Stimulated activated CD4-positive, alpha-beta T cell treated with anti-CD3 and anti-CD28 coated beads, Interleukin-15, amount 100 ng/mL, for 24 hours (primary cell): ENCODE data around the gene KRTAP4-8.
"Not testable (repeated sequence)": the region's sequence is repeated elsewhere in the genome, so short reads cannot be mapped to it uniquely, and the experiment has no call there.

Source experiments
- DNase-seq: peaks from one replicate; pipeline ENCODE4 v3.0.0-alpha.2; 2020

The KRTAP4-8 gene

DNA sequence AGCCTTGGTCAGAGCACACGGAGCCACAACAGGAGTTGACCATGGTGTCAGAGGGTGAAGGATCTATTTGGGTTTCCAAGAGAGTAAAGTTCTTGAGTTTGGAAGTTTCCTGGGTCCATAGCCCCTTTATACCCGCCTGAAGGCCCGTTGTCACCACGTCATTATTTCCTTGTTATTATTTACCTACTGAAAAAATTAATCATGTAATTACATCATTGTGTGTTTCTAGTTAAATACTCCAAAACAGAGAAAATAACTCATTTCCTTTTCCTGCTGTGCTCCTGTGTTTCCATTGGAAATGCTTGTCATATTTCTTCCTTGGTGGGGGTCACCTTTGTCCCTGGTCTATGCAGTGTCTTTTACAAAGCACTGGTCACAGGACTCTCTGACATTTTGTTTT lies at the start of gene KRTAP4-8:
Gene KRTAP4-8, minus strand, starts transcription at position 101 of the 400 bp plus-strand sequence. Its CDS starts 58 bp downstream, at position 43.
- DNase-seq = no peak

DNA sequence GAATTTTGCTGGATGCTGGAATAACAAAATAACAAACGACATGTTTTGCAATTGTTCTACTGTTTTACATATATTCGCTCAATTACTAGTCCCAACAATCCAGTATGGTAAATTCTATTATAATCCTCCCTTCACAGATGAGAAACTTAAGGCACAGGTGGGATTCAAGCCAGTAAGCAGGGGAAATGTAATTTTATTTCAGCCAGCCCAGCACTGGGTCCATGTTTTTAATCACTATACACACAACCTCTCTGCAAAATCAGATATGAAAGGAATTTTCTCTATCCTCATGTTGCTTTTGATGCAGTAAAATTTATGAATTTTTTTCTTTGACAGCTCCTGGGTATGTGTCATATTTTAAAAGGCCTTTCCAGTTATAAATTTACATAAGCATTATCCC lies 47.3 kb upstream of the KRTAP4-8 start:
- DNase-seq = no peak

DNA sequence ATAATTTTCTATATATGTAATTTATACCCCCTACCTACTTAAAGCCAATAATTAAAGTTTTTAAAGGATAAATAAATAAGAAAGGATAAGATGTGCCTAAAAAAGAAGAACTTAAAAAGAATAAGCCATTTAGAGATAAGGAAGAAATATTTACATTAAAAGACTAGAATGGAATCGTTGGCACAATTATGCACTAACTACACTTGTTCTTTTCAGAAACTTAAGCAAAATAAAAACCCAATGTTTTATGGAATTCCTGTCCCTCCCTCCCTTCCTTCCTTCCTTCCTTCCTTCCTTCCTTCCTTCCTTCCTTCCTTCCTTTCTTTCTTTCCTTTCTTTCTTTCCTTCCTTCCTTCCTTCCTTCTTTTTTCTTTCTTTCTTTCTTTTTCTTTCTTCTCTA lies 46.9 kb upstream of the KRTAP4-8 start:
- DNase-seq = no peak

DNA sequence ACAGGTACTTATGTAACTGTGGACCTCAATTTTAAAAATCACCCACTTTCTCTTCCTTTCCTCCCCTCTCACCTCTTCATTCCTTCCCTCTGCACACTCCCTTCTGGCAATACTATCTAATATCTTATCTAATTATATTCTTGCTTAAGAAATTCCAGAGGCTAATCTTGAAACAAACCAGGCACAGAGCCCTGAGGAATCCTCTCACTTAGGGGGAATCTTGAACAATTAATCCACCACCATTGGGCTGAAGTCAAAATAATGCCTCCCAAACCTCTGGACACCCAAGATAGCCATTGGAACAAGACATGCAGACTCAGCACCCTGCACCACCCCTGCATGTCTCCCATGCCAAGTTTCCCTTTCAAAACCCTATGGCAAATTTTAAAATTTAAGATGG lies 43.4 kb upstream of the KRTAP4-8 start:
- no peak for DNase-seq

DNA sequence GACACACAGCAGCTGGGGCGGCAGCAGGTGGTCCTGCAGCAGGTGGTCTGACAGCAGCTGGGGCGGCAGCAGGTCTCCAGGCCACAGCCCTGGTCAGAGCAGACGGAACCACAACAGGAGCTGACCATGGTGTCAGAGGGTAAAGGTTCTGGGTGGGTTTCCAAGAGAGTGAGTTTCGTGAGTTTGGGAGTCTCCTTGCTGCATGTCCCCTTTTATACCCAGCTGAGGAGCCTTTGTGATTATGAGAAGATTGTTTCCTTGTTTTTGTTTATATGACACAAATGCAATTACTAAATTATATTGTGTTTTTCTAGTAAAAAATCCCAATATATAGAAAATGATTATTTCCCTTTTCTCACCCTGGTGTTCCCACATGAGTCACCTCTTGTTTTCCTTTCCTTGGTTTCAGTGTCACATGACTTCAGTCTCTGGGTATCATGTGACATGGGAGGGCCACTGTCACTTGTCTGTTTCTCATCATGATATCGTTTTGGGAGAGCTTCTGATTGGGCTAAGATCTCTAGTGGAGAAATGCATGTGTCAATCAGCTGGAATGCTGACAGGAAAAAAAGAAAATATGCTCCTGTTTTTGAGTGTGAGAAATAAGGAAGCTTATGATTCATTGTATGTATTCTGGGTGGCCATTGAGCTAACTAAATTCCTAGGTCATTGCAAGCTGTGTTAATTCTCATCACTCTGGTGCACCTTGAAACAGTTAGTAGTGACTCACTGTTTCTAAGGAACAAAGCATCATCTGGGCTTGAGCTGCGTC lies 42.6 kb upstream of the KRTAP4-8 start, which contains the start of gene KRTAP4-6:
Gene KRTAP4-6, minus strand, starts transcription at position 185 of the 772 bp plus-strand sequence. Its CDS starts 57 bp downstream, at position 128.
- no peak for DNase-seq

DNA sequence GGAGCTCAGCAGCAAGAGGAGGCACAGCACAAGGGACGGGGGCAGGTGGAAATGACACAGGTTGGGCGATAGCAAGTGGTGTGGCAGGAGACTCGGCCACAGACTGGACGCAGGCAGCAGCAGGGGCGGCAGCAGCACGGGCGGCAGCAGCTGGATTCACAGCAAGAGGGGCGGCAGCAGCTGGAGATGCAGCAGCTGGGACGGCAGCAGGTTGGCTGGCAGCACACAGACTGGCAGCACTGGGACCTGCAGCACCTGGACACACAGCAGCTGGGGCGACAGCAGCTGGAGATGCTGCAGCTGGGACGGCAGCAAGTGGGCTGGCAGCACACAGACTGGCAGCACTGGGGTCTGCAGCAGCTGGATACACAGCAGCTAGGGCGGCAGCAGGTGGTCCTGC lies 41.9 kb upstream of the KRTAP4-8 start:
- not testable (repeated sequence) for DNase-seq

DNA sequence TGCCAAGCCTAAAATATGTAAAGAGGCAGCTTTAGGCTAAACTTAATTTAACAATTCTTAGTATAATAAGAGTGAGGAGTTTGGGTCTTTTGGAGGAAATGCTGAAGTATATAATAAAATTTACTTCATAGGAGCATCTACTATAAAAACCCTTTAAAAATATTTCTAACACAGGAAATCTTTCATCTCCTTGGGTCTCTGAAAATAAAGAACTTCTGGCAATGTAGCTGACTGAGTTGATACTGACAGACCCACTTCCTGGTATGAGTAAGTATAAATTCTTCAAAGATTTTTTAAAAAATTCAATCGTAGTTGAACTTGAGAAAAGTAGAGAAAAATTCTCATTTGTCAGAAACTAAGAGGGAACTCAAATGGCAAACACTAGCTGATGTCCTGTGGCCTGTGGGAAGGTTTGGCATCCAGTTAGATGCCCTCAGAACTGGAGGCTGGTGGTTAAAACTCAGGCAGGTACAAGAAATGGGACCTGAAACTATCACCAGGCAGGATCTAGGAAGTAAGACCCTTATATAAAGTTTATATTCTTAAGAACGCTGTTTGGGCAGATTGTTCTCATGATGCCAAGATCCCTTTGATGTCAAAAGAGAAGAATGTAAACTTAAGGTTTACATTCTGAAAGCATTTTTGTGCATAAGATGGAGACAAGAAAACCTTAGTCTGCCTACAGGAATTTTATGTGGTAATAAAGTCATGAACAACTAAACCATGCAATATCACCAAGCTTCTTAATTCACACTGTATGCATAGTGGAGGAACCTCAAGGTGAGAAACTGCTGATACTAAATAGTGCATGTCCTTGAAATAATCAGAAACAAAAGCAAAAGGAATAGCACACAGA lies 36.2 kb upstream of the KRTAP4-8 start:
- DNase-seq = no peak

DNA sequence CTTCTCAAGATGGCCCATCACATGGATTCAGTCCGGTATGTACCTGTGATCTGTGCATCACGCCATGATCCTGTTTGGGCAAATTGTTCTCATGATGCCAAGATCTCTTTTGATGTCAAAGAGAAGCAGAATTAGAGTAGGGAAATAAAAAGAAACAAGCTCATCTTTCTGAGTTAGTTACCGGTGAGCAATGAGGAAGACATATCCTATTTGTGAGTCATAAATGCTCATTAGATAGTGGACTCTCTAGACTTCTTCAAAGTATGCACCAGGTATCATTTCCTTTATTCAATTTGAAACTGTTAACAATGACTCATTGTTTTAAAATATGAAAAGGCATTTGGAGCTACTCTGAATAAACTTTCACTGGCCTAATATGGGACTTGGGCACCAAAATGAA lies 34.0 kb upstream of the KRTAP4-8 start:
- DNase-seq = no peak

DNA sequence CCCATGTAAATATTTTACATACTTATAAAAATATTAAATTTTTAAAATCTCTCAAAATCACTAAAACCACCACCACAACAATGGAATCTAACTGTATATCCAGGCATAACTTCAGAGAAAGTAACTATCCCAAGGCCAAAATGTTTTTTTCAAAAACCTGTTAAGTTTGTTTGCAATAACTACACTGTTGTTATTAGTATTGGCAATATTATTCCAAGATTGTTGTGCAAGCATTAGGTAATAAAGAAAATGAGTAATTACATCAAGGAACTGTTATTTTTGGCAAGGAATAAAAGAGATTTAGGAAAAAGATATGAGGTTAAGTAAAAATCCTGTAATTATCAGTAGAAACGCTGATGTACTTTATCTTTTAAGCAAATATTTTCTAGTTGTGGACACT lies 29.4 kb upstream of the KRTAP4-8 start:
- DNase-seq = no peak

DNA sequence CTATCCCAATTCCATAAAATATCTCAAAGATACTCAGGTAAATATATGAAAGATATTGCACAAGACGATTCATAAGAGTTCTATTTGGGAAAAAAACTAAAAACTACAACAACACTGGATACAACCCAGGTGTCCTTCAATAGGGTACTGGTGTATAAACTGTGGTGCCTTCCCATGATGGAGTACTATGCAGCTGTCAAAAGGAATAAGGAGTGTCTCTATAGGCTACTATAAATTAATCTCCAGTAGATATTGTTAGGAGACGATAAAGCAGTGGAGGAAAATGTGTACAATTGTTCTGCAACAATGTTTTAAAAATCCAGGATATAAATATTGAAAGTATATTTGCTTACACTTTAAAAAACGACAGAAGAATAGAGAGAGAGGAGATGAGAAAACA lies 28.5 kb upstream of the KRTAP4-8 start:
- DNase-seq = no peak

DNA sequence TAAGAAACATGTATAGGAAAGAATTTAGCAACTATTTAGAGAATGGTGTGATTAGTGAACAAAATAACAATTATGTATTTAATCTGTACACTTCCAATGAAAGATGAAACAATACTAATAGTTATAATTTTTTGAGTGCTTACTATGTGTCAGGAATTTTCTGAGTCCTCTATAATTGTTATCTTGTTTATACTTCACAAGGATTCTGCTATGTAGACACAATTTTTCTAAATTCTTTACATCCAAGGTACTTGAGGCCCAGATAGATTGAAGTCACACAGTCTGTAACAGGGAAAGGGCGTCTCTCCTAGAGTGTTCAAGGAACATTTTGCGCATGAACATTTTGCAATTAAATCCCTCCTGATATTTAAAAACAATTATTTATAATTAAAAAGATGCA lies 27.1 kb upstream of the KRTAP4-8 start:
- DNase-seq = no peak

DNA sequence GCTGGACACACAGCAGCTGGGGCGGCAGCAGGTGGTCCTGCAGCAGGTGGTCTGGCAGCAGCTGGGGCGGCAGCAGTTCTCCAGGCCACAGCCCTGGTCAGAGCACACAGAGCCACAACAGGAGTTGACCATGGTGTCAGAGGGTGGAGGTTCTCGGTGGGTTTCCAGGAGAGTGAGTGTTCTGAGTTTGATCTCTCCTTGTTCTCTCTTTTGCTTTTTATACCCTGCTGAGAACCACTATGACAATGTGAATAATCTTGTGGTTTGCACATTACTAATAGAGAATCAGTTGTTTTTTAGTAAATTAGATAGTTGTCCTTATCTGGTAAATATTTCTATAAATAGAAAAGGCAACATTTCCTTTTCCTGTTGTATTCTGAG lies 26.0 kb upstream of the KRTAP4-8 start, which contains the start of gene KRTAP4-12:
Gene KRTAP4-12, minus strand, starts transcription at position 192 of the 381 bp plus-strand sequence. Its CDS starts 60 bp downstream, at position 132.
- DNase-seq = not testable (repeated sequence)

DNA sequence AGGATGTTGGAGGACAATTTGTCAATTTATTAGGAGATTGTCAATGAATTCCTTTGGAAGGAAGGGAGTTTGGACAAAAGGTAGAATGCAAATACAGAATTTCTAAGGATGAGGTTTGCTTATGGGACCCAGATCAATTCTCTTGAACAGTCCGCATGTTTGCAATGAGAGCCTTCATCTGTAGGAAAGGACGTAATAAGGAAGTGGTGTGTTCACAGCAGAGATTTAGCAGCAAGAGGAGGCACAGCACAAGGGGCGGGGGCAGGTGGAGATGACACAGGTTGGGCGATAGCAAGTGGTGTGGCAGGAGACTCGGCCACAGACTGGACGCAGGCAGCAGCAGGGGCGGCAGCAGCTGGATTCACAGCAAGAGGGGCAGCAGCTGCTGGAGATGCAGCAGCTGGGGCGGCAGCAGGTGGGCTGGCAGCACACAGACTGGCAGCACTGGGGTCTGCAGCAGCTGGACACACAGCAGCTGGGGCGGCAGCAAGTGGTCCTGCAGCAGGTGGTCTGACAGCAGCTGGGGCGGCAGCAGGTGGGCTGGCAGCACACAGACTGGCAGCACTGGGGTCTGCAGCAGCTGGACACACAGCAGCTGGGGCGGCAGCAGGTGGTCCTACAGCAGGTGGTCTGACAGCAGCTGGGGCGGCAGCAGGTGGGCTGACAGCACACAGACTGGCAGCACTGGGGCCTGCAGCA lies 25.5 kb upstream of the KRTAP4-8 start:
- not testable (repeated sequence) for DNase-seq

DNA sequence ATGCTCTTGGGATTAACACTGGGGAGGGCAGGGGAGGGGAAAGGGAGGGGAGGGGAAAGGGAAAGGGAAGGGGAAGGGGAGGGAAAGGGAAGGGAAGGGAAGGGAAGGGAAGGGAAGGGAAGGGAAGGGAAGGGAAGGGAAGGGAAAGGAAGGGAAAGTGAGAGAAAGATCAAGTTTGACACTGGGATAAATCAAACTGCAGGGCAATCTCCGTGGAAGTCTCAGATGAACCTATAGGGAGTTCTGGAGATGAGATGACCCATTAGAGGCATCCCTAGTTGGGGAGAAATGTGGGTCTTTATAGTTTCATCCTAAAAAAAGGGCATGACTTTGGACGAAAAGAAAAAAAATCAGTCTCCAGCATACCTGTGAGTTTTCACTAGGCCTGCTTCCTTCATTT lies 23.8 kb upstream of the KRTAP4-8 start:
- DNase-seq = no peak

DNA sequence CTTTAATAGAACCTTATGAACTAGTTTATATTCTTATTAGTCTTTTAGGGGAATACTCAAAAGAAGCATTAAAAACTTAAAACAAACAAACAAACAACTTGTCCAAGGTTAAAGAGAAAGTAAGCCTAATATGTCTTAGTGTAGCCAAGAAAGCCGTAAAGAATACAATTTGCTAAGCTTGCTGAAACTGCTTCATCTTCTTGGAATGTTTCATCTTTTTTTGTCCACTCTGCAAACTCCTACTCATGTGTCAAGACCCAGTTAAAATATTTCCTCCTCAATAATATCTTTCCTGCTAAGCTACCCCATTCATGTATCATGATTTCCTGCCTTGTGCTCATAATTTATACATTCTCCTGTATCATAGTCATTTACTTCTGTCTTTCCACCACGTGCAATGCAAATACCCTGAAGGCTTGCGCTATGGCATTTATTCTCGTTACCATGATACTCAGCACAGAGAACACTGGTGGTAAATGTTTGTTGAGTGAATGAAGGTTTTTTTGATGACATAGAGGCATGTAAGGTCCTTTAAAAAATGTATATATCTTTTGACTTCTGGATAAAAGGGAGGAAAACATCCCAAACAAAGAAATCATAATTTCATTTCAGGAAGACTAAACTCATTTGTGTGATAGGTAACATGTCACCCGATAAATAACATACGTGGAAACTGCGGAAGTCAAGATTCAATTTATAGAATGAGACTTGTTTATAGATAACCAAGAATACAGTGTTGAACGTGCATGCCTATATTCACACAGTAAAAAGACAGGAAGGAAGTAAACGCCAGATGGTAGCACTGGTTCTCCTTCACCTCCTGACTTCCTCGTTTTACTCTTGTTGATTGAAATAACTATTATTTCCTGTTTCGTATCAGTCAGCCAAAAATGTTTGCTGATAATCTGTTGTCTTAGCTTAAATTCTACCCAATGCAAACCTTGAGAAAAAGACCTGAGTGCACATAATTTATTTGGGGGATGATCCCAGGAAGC lies 22.1 kb upstream of the KRTAP4-8 start:
- DNase-seq = not testable (repeated sequence)

DNA sequence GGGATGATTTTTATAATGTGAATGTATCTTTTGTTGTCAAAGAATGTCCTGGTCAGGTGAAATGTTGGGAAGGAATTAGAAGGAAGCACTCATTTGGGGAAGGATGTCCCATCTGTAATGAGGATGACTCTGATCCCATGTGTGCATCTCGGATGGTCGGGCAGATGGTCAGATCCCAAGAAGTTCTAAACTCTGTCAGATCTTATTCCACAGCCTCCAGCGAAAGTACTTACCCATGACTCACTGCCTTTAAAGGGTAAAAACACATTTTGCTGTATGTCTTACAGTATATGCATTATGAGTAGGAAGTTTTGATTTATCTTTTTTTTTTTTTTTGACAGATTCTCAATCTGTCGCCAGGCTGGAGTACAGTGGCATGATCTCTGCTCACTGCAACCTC lies 20.8 kb upstream of the KRTAP4-8 start:
- no peak for DNase-seq

DNA sequence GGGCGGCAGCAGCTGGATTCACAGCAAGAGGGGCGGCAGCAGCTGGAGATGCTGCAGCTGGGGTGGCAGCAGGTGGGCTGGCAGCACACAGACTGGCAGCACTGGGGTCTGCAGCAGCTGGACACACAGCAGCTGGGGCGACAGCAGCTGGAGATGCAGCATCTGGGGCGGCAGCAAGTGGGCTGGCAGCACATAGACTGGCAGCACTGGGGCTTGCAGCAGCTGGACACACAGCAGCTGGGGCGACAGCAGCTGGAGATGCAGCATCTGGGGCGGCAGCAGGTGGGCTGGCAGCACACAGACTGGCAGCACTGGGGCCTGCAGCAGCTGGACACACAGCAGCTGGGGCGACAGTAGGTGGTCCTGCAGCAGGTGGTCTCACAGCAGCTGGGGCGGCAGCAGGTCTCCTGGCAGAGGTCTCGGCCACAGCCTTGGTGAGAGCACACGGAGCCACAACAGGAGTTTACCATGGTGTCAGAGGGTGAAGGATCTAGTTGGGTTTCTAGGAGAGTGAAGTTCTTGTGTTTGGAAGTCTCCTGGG lies 20.0 kb upstream of the KRTAP4-8 start, which contains the start of gene KRTAP4-11:
Gene KRTAP4-11, minus strand, starts transcription at position 528 of the 541 bp plus-strand sequence. Its CDS starts 58 bp downstream, at position 470.
- DNase-seq = not testable (repeated sequence)

DNA sequence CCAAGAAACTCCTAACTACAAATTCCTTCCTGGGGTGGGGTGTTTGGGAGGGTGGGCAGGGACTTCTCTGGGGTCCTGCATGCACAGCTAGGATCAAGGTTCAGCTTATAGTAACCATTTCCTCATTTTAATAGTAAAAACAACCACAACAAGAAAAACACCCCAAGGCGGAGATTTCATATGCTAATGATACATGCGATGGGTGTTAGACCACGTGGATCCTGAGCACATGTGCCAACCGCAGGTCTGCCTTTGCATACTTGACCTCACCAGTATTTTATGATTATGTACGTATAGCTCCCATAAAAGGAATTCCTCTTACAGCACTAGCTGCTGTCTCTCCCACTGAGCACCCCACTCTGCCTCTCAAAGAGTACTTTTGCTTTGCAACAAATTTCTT lies 18.4 kb upstream of the KRTAP4-8 start:
- no peak for DNase-seq

DNA sequence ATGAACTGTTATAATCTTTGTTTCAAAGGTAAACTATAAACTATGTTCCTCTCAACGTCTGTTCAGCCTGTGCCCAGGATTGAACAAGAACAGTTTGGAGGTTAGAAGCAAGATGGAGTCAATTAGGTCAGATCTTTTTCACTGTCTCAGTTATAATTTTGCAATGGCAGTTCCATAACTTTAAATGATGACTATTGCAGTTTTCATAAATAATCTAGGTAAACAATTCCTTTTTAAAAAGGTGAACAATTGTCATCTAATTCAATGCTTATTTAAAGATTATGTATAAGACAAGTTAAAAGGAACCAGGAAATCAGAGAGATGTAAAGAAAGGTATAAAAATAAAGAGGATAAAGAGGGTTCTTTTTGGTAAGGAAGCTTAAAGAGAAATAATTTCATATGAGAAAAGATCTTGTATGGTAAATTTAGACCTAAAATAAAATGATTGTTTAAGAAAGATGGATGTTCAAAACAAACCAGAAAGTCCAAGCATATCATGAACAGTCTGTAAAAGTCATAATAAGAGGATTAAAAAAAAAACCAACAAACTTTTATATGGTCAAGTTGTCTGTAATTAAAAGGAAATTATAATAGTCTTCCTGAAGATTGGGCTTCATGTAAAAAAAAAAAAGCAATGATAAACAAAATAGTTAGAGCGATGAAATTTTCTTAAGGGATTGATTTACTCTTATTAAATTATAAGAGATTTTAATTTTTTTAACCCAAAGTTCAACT lies 13.4 kb upstream of the KRTAP4-8 start:
- no peak for DNase-seq

DNA sequence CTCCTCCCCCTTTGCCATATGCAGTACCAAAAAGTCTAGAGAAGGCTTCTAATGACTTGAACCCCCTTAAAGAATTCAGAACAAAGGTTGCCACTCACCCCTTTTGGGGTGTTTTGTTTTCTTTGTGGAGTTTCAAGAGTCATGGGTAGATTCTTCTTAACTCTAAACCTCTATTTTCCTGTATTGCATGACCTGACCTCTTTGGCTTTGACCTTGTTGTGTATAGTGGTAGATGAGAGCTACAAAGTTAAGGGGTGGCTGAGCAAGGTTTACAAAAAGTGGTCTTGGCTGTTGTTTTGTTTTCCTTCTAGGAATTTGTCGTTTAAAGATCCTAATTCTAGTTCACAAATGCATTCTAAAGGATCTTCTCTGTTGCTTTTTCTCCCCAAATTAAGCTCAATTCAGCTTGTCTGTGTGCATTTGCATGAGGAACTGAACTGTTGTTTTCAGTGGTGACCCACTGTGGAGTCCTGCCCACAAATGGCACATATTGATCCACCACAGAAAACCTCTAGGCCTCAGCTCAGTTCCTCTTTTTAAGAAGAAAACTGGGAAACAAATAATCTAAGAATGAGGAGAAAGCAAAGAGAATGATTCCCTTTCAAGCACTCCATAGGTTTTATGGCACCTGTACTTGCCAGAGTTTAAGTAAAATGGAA lies 10.9 kb upstream of the KRTAP4-8 start:
- DNase-seq = not testable (repeated sequence)
